H1 (cell line): ENCODE results near the gene MIB1.

Experiments
- CHD1 ChIP-seq: IDR thresholded peaks from 2 replicates; pipeline ENCODE4 v1.6.1; 2012; ENCODE audit warnings: low read depth, low read length, improper control_type of control experiment
- CHD2 ChIP-seq: IDR thresholded peaks from 2 replicates; pipeline ENCODE4 v1.6.1; 2012; ENCODE audit warnings: low read length, improper control_type of control experiment
- CTCF ChIP-seq, 3 experiments: IDR thresholded peaks; 1 replicate in 2 of 3; 2 replicates in 1 of 3; pipeline versions ENCODE4 v1.5.1 to v1.6.1; 2011; ENCODE audit warnings: low read length in 3 of 3, mild to moderate bottlenecking in 3 of 3, inconsistent platforms in 2 of 3, low read depth in 1 of 3, moderate library complexity in 1 of 3; ENCODE audit not compliant: insufficient read depth in 1 of 3; ENCODE audit errors: control extremely low read depth in 1 of 3
- EP300 ChIP-seq, 2 experiments: IDR thresholded peaks; 1 replicate in 1 of 2; 2 replicates in 1 of 2; pipeline ENCODE4 v1.6.1; 2011 to 2012; ENCODE audit warnings: low read depth in 2 of 2, low read length in 2 of 2, mild to moderate bottlenecking in 2 of 2, borderline replicate concordance in 1 of 2, inconsistent platforms in 1 of 2, moderate library complexity in 1 of 2
- EZH2 ChIP-seq: fragments of 200-600 bp; sonication (generic); IDR thresholded peaks from 2 replicates; pipeline ENCODE4 v1.7.1; 2012; ENCODE audit warnings: low read depth, mild to moderate bottlenecking, moderate library complexity, low read length, inconsistent platforms; ENCODE audit not compliant: severe bottlenecking
- GABPA ChIP-seq: IDR thresholded peaks from 2 replicates; pipeline ENCODE4 v1.6.1; 2011; ENCODE audit warnings: mild to moderate bottlenecking, low read length, moderate library complexity, borderline replicate concordance; ENCODE audit not compliant: insufficient read depth
- POLR2A ChIP-seq, 2 experiments: IDR thresholded peaks; 1 replicate in 1 of 2; 2 replicates in 1 of 2; pipeline ENCODE4 v1.6.1; 2011; ENCODE audit warnings: low read depth in 2 of 2, low read length in 2 of 2, mild to moderate bottlenecking in 2 of 2; ENCODE audit errors: control extremely low read depth in 1 of 2
- POLR2AphosphoS5 ChIP-seq: IDR thresholded peaks from 2 replicates; pipeline ENCODE4 v1.6.1; 2011; ENCODE audit warnings: low read depth, low read length
- RFX5 ChIP-seq: IDR thresholded peaks from 2 replicates; pipeline ENCODE4 v1.6.1; 2011; ENCODE audit warnings: low read depth, low read length, improper control_type of control experiment, borderline replicate concordance
- SIN3A ChIP-seq, 2 experiments: IDR thresholded peaks in 1 of 2; conservative IDR thresholded peaks in 1 of 2; 2 replicates each; pipeline ENCODE4 v1.6.1; 2011 to 2012; ENCODE audit warnings: low read length in 2 of 2, improper control_type of control experiment in 1 of 2, low read depth in 1 of 2, mild to moderate bottlenecking in 1 of 2
- TBP ChIP-seq: IDR thresholded peaks from 2 replicates; pipeline ENCODE4 v1.6.1; 2011; ENCODE audit warnings: low read depth, low read length, improper control_type of control experiment
- TF ChIP-seq, protein P1 (sequence below): IDR thresholded peaks from 2 replicates; pipeline ENCODE4 v1.6.1; 2012; ENCODE audit warnings: low read length, inconsistent platforms

- no peak for TF ChIP-seq EP300 (IDR thresholded peaks at IDR 0.05; ENCODE audit: borderline replicate concordance in 1 of 2, low read depth in 2 of 2, low read length in 2 of 2)
- TF ChIP-seq POLR2A (IDR thresholded peaks at IDR 0.05; ENCODE audit: control extremely low read depth in 1 of 2, low read depth in 2 of 2, low read length in 2 of 2) = no peak
- TF ChIP-seq GABPA = no peak
- no peak for TF ChIP-seq CHD2
- no peak for TF ChIP-seq CTCF (IDR thresholded peaks at IDR 0.05; ENCODE audit: control extremely low read depth in 1 of 3, insufficient read depth in 1 of 3, low read depth in 1 of 3, low read length in 3 of 3)
- no peak for TF ChIP-seq TBP
- TF ChIP-seq, protein P1, sequence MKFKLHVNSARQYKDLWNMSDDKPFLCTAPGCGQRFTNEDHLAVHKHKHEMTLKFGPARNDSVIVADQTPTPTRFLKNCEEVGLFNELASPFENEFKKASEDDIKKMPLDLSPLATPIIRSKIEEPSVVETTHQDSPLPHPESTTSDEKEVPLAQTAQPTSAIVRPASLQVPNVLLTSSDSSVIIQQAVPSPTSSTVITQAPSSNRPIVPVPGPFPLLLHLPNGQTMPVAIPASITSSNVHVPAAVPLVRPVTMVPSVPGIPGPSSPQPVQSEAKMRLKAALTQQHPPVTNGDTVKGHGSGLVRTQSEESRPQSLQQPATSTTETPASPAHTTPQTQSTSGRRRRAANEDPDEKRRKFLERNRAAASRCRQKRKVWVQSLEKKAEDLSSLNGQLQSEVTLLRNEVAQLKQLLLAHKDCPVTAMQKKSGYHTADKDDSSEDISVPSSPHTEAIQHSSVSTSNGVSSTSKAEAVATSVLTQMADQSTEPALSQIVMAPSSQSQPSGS = no peak
- TF ChIP-seq CHD1 = no peak
- no peak for TF ChIP-seq EZH2
- no peak for TF ChIP-seq RFX5
- TF ChIP-seq POLR2AphosphoS5 = no peak
- no peak for TF ChIP-seq SIN3A (conservative IDR thresholded peaks at IDR 0.05 in 1 of 2, IDR thresholded peaks at IDR 0.05 in 1 of 2; ENCODE audit: low read depth in 1 of 2, low read length in 2 of 2)
These were observed 67.6 kb downstream of the MIB1 start for GRCh38 chr18:21808185-21808584.
